Stimulated activated CD8-positive, alpha-beta memory T cell treated with anti-CD3 and anti-CD28 coated beads, Interleukin-12 subunit alpha, Interleukin-12 subunit beta, amount 100 ng/mL, for 1 hour (primary cell): Measurements from ENCODE around the gene SCN1B.

Experiments used
- DNase-seq: peaks from one replicate; pipeline ENCODE4 v3.0.0-alpha.2; 2020; ENCODE audit warnings: low read depth

SCN1B gene

DNA sequence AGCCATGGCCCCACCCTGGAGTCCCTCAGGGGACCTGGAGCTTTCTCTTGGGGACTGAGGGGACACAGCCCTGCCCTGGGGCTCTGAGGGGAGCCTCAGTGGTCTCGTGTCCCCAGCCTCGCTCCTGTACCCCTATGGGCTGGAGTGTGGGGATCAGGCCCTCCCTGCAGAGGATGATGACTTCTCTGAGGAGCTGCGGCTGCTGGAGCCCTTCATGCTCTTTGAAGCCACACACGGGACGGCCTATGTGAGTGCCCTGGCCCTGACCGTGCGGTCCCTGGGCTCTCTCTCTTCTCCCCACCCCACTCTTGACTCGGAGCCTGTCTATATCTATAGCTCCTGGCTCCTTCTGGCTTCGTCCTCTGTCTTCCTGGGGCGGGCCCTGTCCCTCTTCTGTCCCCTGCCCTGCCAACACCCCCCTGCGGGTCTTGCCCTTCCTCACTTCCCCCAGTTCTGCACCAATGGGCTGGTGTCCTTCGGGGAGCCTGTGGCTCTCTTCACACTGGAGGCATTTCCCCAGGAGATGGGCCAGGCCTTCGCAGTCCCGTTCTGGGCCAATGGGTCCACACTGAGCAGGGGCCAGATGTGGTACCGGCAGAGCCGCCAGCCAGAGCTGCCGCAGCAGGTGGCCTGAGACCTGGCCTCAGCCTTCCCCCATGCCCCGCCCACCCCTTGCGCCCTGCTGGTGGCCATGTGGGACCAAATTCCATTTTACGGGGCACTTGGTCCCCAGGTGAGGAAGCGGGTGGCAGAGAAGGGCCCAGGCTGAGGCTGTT, 44.3 kb downstream of the SCN1B start:
- no peak for DNase-seq

DNA sequence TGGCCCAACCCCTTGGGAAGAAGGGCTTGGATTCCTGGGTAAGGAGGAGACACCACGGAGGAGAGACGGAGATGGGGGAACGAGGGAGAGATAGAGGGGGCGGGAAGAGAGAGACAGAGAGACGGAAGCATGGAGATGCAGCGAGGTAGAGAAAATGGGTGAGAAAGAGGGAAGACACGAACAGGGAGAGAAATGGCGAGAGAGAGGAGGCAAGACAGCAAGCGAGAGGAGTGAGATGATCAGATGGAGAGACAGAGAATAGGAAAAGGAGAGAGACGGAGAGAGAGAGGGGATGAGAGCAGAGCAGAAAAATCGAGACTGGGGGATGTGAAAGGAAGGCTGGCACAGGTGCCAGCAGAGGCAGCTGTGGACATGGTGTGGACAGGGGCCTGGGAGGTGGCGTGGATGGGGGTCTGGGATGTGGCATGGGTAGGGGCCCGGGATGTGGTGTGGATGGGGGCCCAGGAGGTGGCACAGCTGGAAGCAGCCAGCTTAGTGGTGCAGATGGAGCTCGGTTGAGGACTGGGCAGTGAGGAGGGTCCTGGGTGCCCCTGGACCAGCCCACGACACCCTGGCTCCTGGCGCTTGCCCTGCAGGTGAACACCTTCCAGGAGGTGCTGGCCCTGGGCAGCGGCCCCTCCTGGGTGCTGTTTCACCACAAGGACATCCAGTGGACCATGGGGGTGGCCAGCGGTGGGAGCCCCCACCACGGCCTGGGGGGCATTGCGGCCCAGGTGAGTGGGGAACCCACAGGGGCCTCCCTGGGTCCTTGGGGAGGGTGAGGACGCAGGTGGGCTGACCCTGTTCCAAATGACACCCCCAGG, 45.1 kb downstream of the SCN1B start:
- no peak for DNase-seq

DNA sequence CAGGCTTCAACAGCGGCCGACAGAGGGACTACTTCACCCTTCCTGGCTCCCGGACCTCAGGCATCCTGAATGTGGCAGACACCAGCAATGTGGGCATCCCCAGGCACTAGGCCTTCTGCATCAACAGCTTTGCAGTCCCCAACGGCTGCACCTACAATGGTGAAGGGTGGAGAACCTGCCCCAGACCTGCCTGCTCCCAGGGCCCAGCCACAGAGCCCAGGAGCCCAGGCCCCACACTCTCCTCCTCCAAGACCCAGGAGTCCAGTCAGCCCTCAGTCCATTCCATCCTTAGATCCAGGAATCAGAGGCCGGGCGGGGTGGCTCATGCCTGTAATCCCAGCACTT, 45.7 kb downstream of the SCN1B start:
- DNase-seq, result no peak

DNA sequence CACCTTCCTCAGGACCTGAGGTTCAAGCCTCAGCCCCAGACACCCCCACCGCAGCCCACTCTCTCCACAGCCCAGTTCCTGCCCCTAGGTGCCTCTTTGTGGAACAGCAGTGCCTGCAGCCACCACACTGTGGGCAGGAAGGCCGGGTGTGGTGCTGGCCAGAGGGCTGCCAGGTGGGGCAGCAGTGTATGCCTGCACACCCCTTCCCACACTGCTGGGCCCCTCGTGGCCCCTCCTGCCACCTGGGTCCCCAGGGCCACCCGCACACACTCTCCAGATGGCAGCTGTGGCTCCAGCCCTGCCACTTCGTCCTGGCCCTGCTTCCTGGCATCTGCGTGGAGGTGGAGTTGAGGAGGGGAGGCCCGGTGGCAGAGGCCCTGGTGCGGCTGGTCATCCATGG, 46.4 kb downstream of the SCN1B start:
- DNase-seq, result no peak

DNA sequence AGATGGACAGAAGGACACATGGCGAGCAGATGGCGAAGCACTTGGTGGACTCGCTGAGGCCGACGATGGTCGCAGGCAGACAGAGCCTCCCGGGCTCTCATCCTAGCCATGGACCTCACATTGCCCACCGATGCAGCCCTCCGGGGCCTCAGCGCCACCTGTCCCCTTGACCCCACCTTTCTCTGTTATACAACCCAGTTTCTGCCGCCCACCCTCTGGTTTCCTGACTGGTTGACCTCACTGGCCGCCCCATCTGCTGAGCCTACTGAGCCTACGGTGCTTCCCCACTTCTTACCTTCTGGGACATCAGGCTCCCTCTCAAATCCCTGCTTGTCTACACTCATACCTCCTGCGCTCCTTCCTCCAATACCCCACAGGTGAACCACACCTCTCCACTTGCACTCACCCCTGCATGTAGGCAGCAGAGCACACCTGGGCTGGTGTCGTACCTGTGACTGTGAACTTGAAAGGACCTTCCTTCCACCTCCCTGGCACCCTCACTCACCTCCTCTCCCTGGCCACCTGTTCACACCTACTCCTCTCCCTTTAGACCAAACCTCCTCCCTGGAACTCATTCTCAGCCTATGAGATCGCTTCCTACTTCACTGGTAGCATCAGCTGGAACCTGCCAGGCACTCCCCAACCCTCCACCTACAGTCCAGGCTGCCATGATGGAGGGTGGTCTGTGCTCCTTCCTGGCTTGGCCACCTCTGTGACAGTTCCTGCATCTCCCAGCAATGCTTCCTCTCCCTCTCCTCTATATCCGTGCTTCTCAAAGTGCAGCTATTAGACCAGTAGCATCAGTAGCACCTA, 47.3 kb downstream of the SCN1B start:
- no peak for DNase-seq

DNA sequence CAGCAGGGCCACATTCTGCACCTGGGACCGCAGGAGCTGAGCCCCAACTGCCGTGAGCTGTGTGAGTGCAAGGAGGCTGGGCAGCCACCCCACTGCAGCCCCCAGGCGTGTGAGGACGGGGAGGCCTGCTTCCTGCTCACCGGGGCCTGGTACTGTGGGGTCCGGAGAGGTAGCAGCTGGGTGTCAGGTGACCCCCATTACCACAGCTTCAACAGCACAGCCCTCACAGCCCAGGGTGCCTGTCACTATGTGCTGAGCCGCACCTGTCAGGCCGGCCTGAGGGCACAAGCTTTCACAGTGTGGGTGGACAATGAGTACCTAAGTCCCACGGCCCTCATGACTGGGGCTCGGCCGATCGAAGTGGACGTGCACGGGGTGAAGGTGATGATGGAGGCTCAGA, 49.6 kb downstream of the SCN1B start:
- no peak for DNase-seq

DNA sequence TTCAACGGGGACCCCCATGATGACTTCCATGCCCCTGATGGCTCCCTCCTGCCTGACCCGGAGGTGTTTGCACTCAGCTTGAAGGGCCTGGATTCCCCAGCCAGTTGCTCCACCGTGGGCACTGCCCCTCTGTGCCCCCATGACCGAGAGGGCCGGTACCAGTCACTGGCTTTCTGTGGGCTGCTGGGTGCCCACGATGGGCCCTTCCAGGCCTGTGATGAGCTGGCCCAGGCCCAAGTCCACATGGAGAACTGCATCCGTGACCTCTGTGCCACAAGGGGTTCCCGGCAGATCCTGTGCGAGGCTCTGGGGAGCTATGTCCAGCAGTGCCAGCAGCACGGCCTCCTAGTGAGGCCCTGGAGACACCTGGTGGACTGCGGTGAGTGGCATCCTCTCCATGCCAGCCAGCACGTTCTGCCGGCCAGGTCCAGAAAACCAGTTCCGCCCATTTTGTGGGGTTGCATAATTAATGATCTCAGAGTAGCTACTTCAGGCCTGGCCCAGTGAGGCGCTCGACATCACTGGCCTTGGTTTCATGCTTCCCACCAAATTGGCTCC, 50.4 kb downstream of the SCN1B start:
- DNase-seq, result no peak

DNA sequence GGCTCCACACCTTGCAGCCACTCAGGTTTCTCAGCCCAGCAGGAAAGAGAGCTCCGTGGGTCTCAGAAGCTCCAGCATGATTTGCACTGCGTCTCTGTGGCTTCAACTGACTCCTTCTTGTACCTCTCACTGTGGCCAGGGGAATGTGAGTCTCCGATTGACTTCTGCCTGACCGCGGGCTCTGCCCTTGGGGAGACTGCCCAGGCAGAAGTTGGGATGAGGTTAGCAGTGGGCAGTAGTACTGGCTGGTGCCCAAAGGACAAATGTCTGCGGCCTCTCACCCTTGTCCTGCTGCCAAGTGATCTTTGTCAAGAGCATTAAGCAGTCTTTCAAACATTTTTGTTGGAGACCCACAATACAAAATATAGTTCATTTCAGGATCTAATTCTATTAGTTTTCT, 50.9 kb downstream of the SCN1B start:
- no peak for DNase-seq

DNA sequence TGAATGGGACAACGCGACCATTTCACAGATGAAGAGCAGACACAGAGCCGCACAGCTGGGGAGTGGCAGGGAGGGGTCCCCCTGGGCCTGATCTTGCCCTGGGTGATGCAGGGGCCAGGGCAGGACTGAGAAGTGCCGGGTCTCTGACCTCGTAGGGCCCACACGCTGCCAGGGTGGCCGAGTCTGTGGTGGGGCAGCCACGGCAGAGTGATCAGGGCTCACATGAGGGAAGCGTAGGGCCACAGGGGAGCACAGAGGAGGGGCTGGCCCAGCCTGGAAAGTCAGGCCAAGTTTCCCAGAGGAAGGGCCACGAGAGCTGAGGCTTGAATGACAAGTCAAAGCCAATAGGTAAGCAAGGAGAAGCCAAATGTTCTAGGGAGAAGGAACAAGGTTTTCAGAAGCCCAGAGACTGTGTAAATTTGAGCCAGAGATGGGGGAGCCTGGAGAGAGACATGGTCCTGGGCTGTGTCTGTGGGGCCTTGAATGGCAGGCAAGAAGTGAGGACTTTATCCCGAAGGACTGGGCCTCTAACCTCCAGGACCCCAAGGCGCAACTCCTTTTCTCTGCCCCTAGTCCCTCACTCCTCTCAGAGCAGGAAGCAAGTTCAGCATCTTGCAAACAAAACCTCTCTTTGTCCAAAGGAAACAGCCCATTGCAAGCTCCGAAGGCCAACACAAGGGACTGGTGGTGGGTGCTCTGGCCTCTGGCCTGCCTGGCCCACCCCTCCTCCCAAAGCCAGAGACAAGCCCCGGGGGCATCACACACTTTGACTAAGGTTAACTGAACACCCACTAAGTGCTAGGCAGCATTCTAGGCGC, 53.6 kb downstream of the SCN1B start:
- no peak for DNase-seq

DNA sequence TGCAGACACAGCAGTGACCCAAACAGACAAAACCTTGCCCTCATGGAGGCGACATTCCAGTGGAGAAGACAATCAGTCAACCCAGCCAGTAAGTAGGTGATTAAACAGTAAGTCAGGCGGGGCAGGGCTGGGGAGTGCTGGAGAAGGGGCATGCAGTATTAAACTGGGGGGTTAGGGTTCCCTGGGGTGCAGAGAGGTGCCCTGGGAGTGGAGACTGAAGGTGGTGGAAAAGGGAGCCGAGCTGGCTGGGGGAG, 54.2 kb downstream of the SCN1B start:
- DNase-seq, result no peak

DNA sequence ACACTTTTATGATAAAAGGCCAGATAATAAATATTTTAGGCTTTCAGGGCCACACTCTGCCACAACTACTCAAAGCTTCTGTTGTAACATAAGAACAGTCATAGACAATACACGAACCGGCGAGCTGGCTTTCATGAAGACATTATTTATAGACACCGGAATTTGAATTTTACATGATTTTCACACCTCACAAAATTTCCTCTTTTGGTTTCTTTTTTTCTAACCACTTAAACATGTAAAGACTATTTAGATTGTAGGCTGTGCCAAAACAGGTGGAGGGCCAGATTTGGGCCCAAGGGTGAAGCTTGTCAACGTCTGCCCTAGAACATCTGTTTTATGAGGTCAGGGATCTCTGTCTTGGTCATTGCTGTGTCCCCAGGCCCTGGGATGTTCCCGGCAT, 55.7 kb downstream of the SCN1B start:
- DNase-seq, result no peak

DNA sequence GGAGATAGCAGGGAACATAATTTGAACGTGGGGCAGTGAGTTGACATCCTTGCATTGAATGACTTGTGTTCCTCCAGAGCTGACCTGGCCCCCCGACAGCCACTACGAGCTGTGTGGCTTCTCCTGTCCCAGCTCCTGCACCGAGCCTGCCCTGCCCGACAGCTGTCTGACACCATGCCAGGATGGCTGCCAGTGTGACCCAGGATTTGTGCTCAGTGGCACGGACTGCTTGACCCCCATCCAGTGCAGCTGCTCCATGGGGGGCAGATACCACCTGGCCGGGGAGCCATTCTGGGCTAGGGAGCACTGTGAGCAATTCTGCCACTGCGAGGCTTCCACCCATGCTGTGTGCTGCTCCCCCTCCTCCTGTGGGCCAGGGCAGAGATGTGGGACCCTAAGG, 56.2 kb downstream of the SCN1B start:
- DNase-seq, result no peak

DNA sequence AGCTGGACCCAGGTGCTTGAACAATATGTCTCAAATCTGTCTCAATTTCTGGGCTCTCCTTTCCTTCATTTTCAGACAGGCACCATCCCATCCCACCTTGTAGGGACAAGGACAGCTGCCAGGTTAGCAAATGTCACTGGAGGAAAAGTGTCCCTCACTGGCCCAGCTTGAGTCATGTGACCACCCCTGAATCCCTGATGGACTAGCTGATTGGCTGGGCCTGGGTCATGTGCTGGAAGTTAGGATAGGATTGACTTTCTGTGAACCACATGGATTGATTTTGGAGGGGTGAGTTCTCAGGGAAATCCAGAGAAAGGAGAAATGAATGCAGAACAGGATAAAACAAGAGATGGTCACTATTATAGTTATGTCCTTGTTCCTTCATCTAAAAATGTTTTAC, 57.1 kb downstream of the SCN1B start:
- no peak for DNase-seq

DNA sequence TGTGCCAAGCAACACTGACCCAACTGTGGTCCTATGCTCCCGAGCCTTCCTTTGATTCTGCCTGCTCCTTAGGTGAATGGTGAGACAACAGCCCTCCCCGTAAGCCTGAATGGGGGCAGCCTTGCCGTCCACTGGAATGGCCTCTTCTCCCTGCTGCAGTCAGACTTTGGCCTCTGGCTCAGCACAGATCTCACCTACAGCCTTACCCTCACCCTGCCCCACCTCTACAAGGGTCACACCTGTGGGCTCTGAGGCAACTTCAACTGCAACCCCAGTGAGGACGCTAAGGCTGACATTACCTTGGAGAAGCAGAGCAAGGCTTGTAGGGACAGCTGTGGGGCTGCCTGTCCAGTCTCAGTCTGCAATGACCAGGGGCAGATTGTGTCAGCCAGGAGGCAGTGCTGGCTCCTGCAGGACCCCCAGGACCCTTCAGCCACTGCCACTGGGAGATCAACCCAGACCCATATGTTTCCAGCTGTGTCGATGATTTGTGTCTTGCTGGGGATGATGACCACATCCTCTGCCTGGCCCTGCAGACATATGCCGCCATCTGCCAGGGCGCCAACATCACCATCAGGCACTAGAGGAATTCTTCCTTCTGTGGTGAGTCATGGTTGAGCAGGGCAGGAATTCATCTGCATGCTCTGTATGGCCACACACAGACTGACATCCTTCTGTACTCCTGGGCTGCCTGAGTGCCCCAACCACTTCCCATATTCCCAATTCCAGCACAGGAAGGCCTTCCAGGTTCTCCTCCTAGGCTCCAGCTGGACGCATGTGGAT, 58.1 kb downstream of the SCN1B start:
- DNase-seq, result no peak

DNA sequence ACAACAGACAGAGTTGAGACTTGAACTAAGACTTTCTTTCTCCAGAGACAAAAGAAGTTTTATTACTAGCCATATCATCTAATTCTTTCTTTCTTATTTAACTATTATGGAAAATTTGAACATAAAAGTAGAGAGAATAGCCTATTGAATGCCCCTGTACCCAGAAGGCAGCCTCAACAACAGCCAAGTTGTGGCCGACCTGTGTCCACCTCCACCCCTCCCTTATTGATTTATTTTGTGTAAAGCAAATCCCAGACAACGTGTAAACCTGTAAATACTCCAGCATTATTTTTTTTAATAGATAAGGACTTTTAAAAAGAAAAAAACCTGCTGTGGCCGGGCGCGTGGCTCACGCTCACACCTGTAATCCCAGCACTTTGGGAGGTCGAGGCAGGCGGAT, 59.3 kb downstream of the SCN1B start:
- no peak for DNase-seq
